Keratinocyte (primary cell): ENCODE results near the gene TBC1D16. TPM values are rescaled to one million over a fixed set of nuclear protein-coding genes. Genes with fewer than 3 reads are reported as not detected.

ENCODE experiments used
- DNase-seq: peaks from one replicate; pipeline ENCODE4 v3.0.0-alpha.2; 2011; ENCODE audit warnings: low read depth, missing footprints, low spot score
- FAIRE-seq: peaks from 2 replicates; lab custom pipeline; 2011; peaks lifted over from hg19 to GRCh38; lab: Jason Lieb, UNC
- H2AFZ ChIP-seq: 2 replicates; pipeline ENCODE4 v1.6.0; 2012; ENCODE audit warnings: low read length, control low read depth, inconsistent platforms; ENCODE audit not compliant: control insufficient read depth
- H3K27ac ChIP-seq: 2 replicates; pipeline ENCODE4 v1.5.1; 2011; ENCODE audit warnings: low read length; ENCODE audit not compliant: control insufficient read depth, insufficient read depth
- H3K27me3 ChIP-seq: 3 replicates; pipeline ENCODE4 v1.6.0; 2011; ENCODE audit warnings: low read length; ENCODE audit not compliant: control insufficient read depth, insufficient read depth; ENCODE audit errors: extremely low read depth
- H3K36me3 ChIP-seq, 2 experiments: 2 replicates in 1 of 2; 3 replicates in 1 of 2; pipeline ENCODE4 v1.5.1; 2011; ENCODE audit warnings: low read length in 2 of 2, mild to moderate bottlenecking in 1 of 2; ENCODE audit not compliant: control insufficient read depth in 2 of 2, insufficient read depth in 2 of 2; ENCODE audit errors: extremely low read depth in 1 of 2
- H3K4me1 ChIP-seq: 3 replicates; pipeline ENCODE4 v1.5.1; 2011; ENCODE audit warnings: low read length; ENCODE audit not compliant: control insufficient read depth, insufficient read depth; ENCODE audit errors: extremely low read depth
- H3K4me2 ChIP-seq: 3 replicates; pipeline ENCODE4 v1.6.0; 2011; ENCODE audit warnings: low read depth, low read length; ENCODE audit not compliant: control insufficient read depth, insufficient read depth; ENCODE audit errors: extremely low read depth
- H3K4me3 ChIP-seq, 3 experiments: fragments of 200-600 bp in 1 of 3; sonication (generic) in 1 of 3; 2 replicates in 2 of 3; 3 replicates in 1 of 3; pipeline ENCODE4 v1.5.1; 2011 to 2016; ENCODE audit warnings: low read length in 3 of 3, mild to moderate bottlenecking in 3 of 3, control low read depth in 2 of 3, inconsistent platforms in 1 of 3, low read depth in 1 of 3, mixed read lengths in 1 of 3, mixed run types in 1 of 3, moderate library complexity in 1 of 3; ENCODE audit not compliant: control insufficient read depth in 2 of 3, insufficient read depth in 2 of 3; ENCODE audit errors: extremely low read depth in 1 of 3
- H3K79me2 ChIP-seq: 2 replicates; pipeline ENCODE4 v1.6.0; 2012; ENCODE audit warnings: low read length; ENCODE audit not compliant: control insufficient read depth, insufficient read depth
- H3K9ac ChIP-seq: 3 replicates; pipeline ENCODE4 v1.6.0; 2011; ENCODE audit warnings: low read length; ENCODE audit not compliant: control insufficient read depth, insufficient read depth; ENCODE audit errors: extremely low read depth
- H3K9me1 ChIP-seq: 3 replicates; pipeline ENCODE4 v1.6.0; 2011; ENCODE audit warnings: low read length; ENCODE audit not compliant: control insufficient read depth, insufficient read depth; ENCODE audit errors: extremely low read depth
- H3K9me3 ChIP-seq: 2 replicates; pipeline ENCODE4 v1.5.1; 2012; ENCODE audit warnings: low read depth, low read length; ENCODE audit not compliant: control insufficient read depth
- H4K20me1 ChIP-seq: 3 replicates; pipeline ENCODE4 v1.6.0; 2011; ENCODE audit warnings: low read length; ENCODE audit not compliant: control insufficient read depth, insufficient read depth; ENCODE audit errors: extremely low read depth
- CTCF ChIP-seq, 3 experiments: IDR thresholded peaks in 1 of 3; conservative IDR thresholded peaks in 1 of 3; optimal IDR thresholded peaks in 1 of 3; 2 replicates in 2 of 3; 3 replicates in 1 of 3; pipeline versions ENCODE3 to v1.5.1; 2011; ENCODE audit warnings: low read length in 3 of 3, mild to moderate bottlenecking in 3 of 3, moderate library complexity in 2 of 3, control low read depth in 1 of 3, inconsistent platforms in 1 of 3; ENCODE audit not compliant: insufficient read depth in 2 of 3; ENCODE audit errors: extremely low read depth in 1 of 3
- EZH2 ChIP-seq: IDR thresholded peaks from one replicate; pipeline ENCODE4 v1.6.1; 2012; ENCODE audit warnings: inconsistent platforms, mild to moderate bottlenecking, low read length, moderate library complexity
- dilution Hi-C: fragments of 300-500 bp; cut with MboI; formaldehyde crosslinking; loops from one replicate; pipeline ENCODE4 v1.7.0; 2020; ENCODE audit warnings: low sequenced_read_pairs; ENCODE audit not compliant: extremely low pct_ligation_motif_present
- polyA plus RNA-seq, 5 experiments: library from polyadenylated mRNA; depleted of rRNA in 3 of 5; stranded (reverse) in 3 of 5; stranded (forward) in 1 of 5; unstranded in 1 of 5; fragments of >200 nt; gene quantifications; 1 replicate in 1 of 5; 2 replicates in 3 of 5; 3 replicates in 1 of 5; pipeline versions ENCODE4 v1.2.1 to v1.2.3, GENCODE V29; 2011 to 2012; ENCODE audit warnings: missing spikeins in 2 of 5, low read depth in 1 of 5, low replicate concordance in 1 of 5

Gene TBC1D16
- polyA plus RNA-seq, 1 donor (not counting 4 experiments of a cell fraction or from before 2014, with no cell fraction given), result 8.6 TPM

- Histone ChIP-seq H3K27ac (peak overlapping the region; percentile 62), H3K27me3 (no peaks in the 10 kb centered on the region), H2AFZ (no peak overlapping the region), H3K9me1 (no peaks in the 10 kb centered on the region), H3K4me3 (no peak overlapping the region), H3K79me2 (no peaks in the 10 kb centered on the region), H3K9ac (peak overlapping the region; percentile 39), H3K4me1 (peaks cover 11% of the 10 kb centered on the region), H3K4me2 (peak overlapping the region; percentile 34), H3K36me3 (no peaks in the 10 kb centered on the region), H4K20me1 (peaks cover 2% of the 10 kb centered on the region), H3K9me3 (no peaks in the 10 kb centered on the region)
- FAIRE-seq, result no peak
- TF ChIP-seq CTCF (optimal IDR thresholded peaks at IDR 0.05 in 1 of 3, IDR thresholded peaks at IDR 0.05 in 1 of 3, conservative IDR thresholded peaks at IDR 0.05 in 1 of 3; ENCODE audit: extremely low read depth in 1 of 3, insufficient read depth in 2 of 3, low read length in 3 of 3) (no peak), EZH2 (no peak)
- dilution Hi-C loops, result no loop called here
- no peak for DNase-seq
Measured at GRCh38 chr17:79993390-79994227, 42.1 kb downstream of the TBC1D16 start.

- H3K4me2 ChIP-seq, result peak overlapping the region; percentile 34
- dilution Hi-C loops, result no loop called here
- no peak overlapping the region for H3K4me3 ChIP-seq
- FAIRE-seq (no peak), DNase-seq (no peak)
- no peaks in the 10 kb centered on the region for H3K9me3 ChIP-seq
- H3K79me2 ChIP-seq, result no peaks in the 10 kb centered on the region
- peaks cover 2% of the 10 kb centered on the region for H4K20me1 ChIP-seq
- H3K9me1 ChIP-seq, result no peaks in the 10 kb centered on the region
- peak overlapping the region; percentile 62 for H3K27ac ChIP-seq
- no peaks in the 10 kb centered on the region for H3K36me3 ChIP-seq
- H3K9ac ChIP-seq, result peak overlapping the region; percentile 39
- TF ChIP-seq CTCF (optimal IDR thresholded peaks at IDR 0.05 in 1 of 3, IDR thresholded peaks at IDR 0.05 in 1 of 3, conservative IDR thresholded peaks at IDR 0.05 in 1 of 3; ENCODE audit: extremely low read depth in 1 of 3, insufficient read depth in 2 of 3, low read length in 3 of 3) (no peak), EZH2 (no peak)
- H2AFZ ChIP-seq, result no peak overlapping the region
- H3K4me1 ChIP-seq, result peaks cover 11% of the 10 kb centered on the region
- H3K27me3 ChIP-seq, result no peaks in the 10 kb centered on the region
Measured at GRCh38 chr17:79992649-79993389, 42.9 kb downstream of the TBC1D16 start.
